Activated B cell treated with CpG ODN at 0.5 μM for 24 hours (primary cell): ENCODE measurements around the gene ERBB4. TPM values are rescaled to one million over a fixed set of nuclear protein-coding genes. Genes with fewer than 3 reads are reported as not detected.

Experiments used
- ATAC-seq: fragments of 200-7000 bp; cut with Tn5 transposase; one replicate; pipeline ENCODE4 v1.10.0; 2021; ENCODE audit warnings: low read depth, mild to moderate bottlenecking, moderate library complexity
- CTCF ChIA-PET: fragments of 350-600 bp; sonication (Branson Sonifier 250); formaldehyde crosslinking; loops from one replicate; lab custom pipeline; 2021; ENCODE audit warnings: antibody characterized with exemption; lab: Charles Lee
- POLR2A ChIA-PET: fragments of 350-600 bp; sonication (Branson Sonifier 250); formaldehyde crosslinking; loops from one replicate; lab custom pipeline; 2021; ENCODE audit warnings: antibody characterized with exemption; lab: Charles Lee
- DNase-seq: peaks from one replicate; pipeline ENCODE4 v3.0.0; 2022
- H3K27ac Mint-ChIP-seq: one replicate; pipeline ENCODE4 v1.8.0; 2020; ENCODE audit warnings: mixed read lengths
- H3K27me3 Mint-ChIP-seq: one replicate; pipeline ENCODE4 v1.8.0; 2021; ENCODE audit warnings: mixed read lengths
- H3K36me3 Mint-ChIP-seq: one replicate; pipeline ENCODE4 v1.8.0; 2021; ENCODE audit warnings: low read depth, mixed read lengths
- H3K4me1 Mint-ChIP-seq: one replicate; pipeline ENCODE4 v1.8.0; 2021; ENCODE audit warnings: mixed read lengths
- H3K4me3 Mint-ChIP-seq: one replicate; pipeline ENCODE4 v1.8.0; 2020; ENCODE audit warnings: mild to moderate bottlenecking, mixed read lengths
- H3K9me3 Mint-ChIP-seq: one replicate; pipeline ENCODE4 v1.8.0; 2020; ENCODE audit warnings: mixed read lengths
- intact Hi-C: fragments of 100-400 bp; cut with micrococcal nuclease; formaldehyde crosslinking; loops from one replicate; pipeline ENCODE4 v1.15.1; 2024
- total RNA-seq: library from RNA; stranded (reverse); gene quantifications from 2 replicates; pipeline ENCODE4 v1.2.3, GENCODE V29; 2022
- TF ChIP-seq, protein P1 (sequence below): fragments of 200-600 bp; IDR thresholded peaks from one replicate; pipeline ENCODE4 v1.8.0; 2022; ENCODE audit warnings: antibody characterized with exemption, mild to moderate bottlenecking

Gene ERBB4
- total RNA-seq, 1 donor from 2014 or later = not detected

- POLR2A ChIA-PET = no interaction called here
- no peak overlapping the region for H3K27ac Mint-ChIP-seq
Measured at GRCh38 chr2:212345966-212346365, 192.6 kb downstream of the ERBB4 start.

GRCh38 chr2:212344131-212344530 lies 194.5 kb downstream of the ERBB4 start:
- POLR2A ChIA-PET = no interaction called here

More at GRCh38 chr2:212345966-212346365, 192.6 kb downstream of the ERBB4 start:
- TF ChIP-seq, protein P1, sequence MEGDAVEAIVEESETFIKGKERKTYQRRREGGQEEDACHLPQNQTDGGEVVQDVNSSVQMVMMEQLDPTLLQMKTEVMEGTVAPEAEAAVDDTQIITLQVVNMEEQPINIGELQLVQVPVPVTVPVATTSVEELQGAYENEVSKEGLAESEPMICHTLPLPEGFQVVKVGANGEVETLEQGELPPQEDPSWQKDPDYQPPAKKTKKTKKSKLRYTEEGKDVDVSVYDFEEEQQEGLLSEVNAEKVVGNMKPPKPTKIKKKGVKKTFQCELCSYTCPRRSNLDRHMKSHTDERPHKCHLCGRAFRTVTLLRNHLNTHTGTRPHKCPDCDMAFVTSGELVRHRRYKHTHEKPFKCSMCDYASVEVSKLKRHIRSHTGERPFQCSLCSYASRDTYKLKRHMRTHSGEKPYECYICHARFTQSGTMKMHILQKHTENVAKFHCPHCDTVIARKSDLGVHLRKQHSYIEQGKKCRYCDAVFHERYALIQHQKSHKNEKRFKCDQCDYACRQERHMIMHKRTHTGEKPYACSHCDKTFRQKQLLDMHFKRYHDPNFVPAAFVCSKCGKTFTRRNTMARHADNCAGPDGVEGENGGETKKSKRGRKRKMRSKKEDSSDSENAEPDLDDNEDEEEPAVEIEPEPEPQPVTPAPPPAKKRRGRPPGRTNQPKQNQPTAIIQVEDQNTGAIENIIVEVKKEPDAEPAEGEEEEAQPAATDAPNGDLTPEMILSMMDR = no peak
- Mint-ChIP-seq H3K36me3 (no peaks in the 10 kb centered on the region), H3K27me3 (no peaks in the 10 kb centered on the region), H3K9me3 (no peaks in the 10 kb centered on the region), H3K4me1 (no peaks in the 10 kb centered on the region), H3K4me3 (no peak overlapping the region)
- no peak for ATAC-seq
- DNase-seq = no peak
- intact Hi-C loops = no loop called here
- CTCF ChIA-PET = no interaction called here

GRCh38 chr2:212343167-212343566 lies 195.4 kb downstream of the ERBB4 start:
- Mint-ChIP-seq H3K36me3 (no peaks in the 10 kb centered on the region), H3K27ac (no peak overlapping the region), H3K27me3 (no peaks in the 10 kb centered on the region), H3K4me1 (no peaks in the 10 kb centered on the region), H3K9me3 (no peaks in the 10 kb centered on the region), H3K4me3 (no peak overlapping the region)
- TF ChIP-seq, protein P1 = no peak
- intact Hi-C loops = no loop called here
- CTCF ChIA-PET = no interaction called here
- POLR2A ChIA-PET = no interaction called here
- ATAC-seq = no peak
- no peak for DNase-seq

More at GRCh38 chr2:212344131-212344530, 194.5 kb downstream of the ERBB4 start:
- no peak for ATAC-seq
- CTCF ChIA-PET = no interaction called here
- Mint-ChIP-seq H3K4me3 (no peak overlapping the region), H3K36me3 (no peaks in the 10 kb centered on the region), H3K27ac (no peak overlapping the region), H3K4me1 (no peaks in the 10 kb centered on the region), H3K27me3 (no peaks in the 10 kb centered on the region), H3K9me3 (no peaks in the 10 kb centered on the region)
- intact Hi-C loops = no loop called here
- TF ChIP-seq, protein P1 = no peak
- no peak for DNase-seq

DNA sequence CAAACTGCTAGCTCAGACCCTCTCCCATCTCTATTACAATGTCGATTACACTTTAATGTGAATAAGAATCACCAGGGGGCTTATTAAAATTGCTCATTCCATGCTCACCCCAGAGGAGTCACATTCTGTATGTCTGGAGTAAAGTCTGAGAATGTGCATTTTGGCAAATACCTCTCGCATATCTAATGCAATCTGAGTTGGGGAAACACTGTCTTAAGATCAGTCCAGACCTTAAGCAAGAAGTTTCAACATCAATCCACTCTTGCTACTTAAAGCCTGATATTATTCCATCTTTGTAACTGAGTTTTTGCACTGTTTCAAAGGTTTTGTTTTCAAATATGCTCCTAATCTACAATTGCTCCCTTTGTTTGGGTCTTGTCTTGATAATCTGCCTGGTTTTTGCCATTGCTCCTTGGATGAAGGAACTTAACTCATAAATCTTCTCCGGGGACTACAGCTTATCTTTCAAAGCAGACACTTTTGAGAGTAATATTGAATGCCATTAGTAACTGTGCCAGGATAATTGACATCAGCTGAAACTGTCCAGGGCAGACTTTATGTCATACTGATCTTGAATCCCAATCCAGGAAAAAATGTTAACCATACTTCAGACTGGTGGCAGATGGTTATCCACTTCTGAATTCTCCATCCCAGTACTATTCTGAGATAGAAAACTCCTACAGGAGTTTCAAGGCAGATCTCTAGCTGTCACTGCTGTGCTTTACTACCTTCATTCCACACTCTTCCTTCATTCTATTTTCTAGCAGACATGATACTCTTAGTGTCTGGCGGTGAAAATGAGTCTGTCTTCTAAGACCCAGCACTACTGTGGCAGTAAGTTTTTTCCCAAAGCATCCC lies 200.9 kb downstream of the ERBB4 start:
- Mint-ChIP-seq H3K4me3 (no peak overlapping the region), H3K9me3 (no peaks in the 10 kb centered on the region), H3K27me3 (no peaks in the 10 kb centered on the region), H3K36me3 (no peaks in the 10 kb centered on the region), H3K27ac (no peak overlapping the region), H3K4me1 (no peaks in the 10 kb centered on the region)
- DNase-seq (no peak), ATAC-seq (no peak)
- intact Hi-C loops = no loop called here
- CTCF ChIA-PET = no interaction called here
- TF ChIP-seq, protein P1 = no peak
- POLR2A ChIA-PET = no interaction called here

DNA sequence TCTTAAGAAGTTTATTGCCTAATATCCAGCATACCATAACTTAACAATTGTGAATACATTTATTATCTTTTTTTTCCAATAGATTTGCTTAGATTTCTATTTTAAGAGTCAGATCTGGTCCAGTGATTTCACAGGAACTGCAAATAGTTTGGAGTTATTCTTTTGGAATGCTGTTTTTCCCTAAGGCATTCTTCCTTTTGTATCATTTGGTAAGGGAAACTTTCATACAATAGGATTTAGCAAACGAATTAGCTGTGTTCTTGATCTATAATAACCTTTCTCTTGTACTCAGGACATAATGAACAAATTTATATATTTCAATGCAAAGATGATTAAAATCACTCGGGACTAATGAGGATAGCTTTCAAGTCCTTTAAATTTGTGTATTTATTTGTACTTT lies 201.6 kb downstream of the ERBB4 start:
- ATAC-seq = no peak
- H3K4me3 Mint-ChIP-seq = no peak overlapping the region
- TF ChIP-seq, protein P1 = no peak
- H3K4me1 Mint-ChIP-seq = no peaks in the 10 kb centered on the region
- ChIA-PET CTCF (no interaction called here), POLR2A (no interaction called here)
- no peaks in the 10 kb centered on the region for H3K27me3 Mint-ChIP-seq
- intact Hi-C loops = no loop called here
- H3K36me3 Mint-ChIP-seq = no peaks in the 10 kb centered on the region
- no peak overlapping the region for H3K27ac Mint-ChIP-seq
- peaks cover 1% of the 10 kb centered on the region for H3K9me3 Mint-ChIP-seq
- no peak for DNase-seq
